Loucy (cell line): Measurements from ENCODE around the gene DNAI1.

Source experiments
- CTCF ChIP-seq: fragments of 200-600 bp; sonication (generic); conservative IDR thresholded peaks from 2 replicates; pipeline ENCODE4 v1.5.1; 2014; ENCODE audit warnings: mild to moderate bottlenecking, antibody characterized with exemption, low read length
- EZH2phosphoT487 ChIP-seq: fragments of 200-600 bp; IDR thresholded peaks from 2 replicates; pipeline ENCODE4 v1.6.1; 2018; ENCODE audit warnings: antibody characterized with exemption, mild to moderate bottlenecking, moderate library complexity, borderline replicate concordance

GRCh38 chr9:34431667-34432066 lies 26.9 kb upstream of the DNAI1 start:
- no peak for TF ChIP-seq CTCF
- no peak for TF ChIP-seq EZH2phosphoT487
